ENCODE measurements around the gene ADAMTS9.

ADAMTS9 gene

GRCh38 chr3:64520334-64520733, 167.5 kb downstream of the ADAMTS9 start:
- Histone ChIP-seq H3K27ac (ENCODE audit: low read depth in 2 of 2, low read length in 2 of 2) (no peak overlapping the region), H3K4me1 (ENCODE audit: control insufficient read depth in 2 of 2, insufficient read depth in 2 of 2, low read length in 2 of 2) (no peaks in the 10 kb centered on the region), H3K9me3 (ENCODE audit: control insufficient read depth in 2 of 2, low read length in 2 of 2) (no peaks in the 10 kb centered on the region), H3K4me3 (ENCODE audit: low read length in 2 of 2) (no peak overlapping the region), H3K36me3 (ENCODE audit: control insufficient read depth in 2 of 2, insufficient read depth in 2 of 2, low read length in 2 of 2) (no peaks in the 10 kb centered on the region), H3K9ac (ENCODE audit: low read depth in 1 of 2, low read length in 2 of 2) (no peak overlapping the region), H3K27me3 (ENCODE audit: control insufficient read depth in 2 of 2, insufficient read depth in 2 of 2, low read length in 2 of 2) (no peaks in the 10 kb centered on the region)

DNA sequence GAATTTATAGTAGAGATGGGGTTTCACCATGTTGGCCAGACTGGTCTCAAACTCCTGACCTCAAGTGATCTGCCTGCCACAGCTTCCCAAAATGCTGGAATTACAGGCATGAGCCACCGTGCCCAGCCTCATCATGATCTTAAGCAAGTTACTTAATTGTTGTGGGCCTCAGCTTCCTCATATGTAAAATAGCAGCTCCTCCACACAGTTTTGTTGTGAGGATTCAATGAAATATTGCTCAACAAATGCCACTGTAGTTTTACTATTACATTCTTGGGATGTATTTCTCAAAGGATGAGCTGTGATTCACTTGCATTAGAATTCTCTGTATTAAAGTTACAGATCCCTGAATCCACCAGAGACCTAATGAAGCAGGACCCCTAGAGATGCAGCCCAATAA, 168.8 kb downstream of the ADAMTS9 start:
- Histone ChIP-seq H3K36me3 (ENCODE audit: control insufficient read depth in 2 of 2, insufficient read depth in 2 of 2, low read length in 2 of 2) (no peaks in the 10 kb centered on the region), H3K27me3 (ENCODE audit: control insufficient read depth in 2 of 2, insufficient read depth in 2 of 2, low read length in 2 of 2) (no peaks in the 10 kb centered on the region), H3K27ac (ENCODE audit: low read depth in 2 of 2, low read length in 2 of 2) (no peak overlapping the region), H3K4me1 (ENCODE audit: control insufficient read depth in 2 of 2, insufficient read depth in 2 of 2, low read length in 2 of 2) (no peaks in the 10 kb centered on the region), H3K4me3 (ENCODE audit: low read length in 2 of 2) (no peak overlapping the region), H3K9ac (ENCODE audit: low read depth in 1 of 2, low read length in 2 of 2) (no peak overlapping the region), H3K9me3 (ENCODE audit: control insufficient read depth in 2 of 2, low read length in 2 of 2) (no peaks in the 10 kb centered on the region)

DNA sequence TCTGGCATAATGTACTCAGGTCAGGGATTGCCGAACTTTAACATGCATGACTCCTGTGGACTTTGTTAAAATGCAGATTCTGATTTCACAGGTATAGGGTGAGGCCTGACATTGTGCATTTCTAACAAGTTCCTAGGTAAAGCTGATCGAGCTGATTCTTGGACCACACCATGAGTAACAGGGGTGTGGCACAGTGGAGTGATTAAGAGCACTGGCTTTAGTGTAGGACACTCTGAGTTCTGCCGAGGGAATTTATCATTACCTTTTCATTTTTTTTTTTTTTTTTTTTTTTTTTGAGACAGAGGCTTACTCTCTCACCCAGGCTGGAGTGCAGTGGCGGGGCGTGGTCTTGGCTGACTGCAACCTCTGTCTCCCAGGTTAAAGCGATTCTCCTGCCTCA, 169.3 kb downstream of the ADAMTS9 start:
- Histone ChIP-seq H3K4me3 (ENCODE audit: low read length in 2 of 2) (no peak overlapping the region), H3K9me3 (ENCODE audit: control insufficient read depth in 2 of 2, low read length in 2 of 2) (no peaks in the 10 kb centered on the region), H3K27ac (ENCODE audit: low read depth in 2 of 2, low read length in 2 of 2) (no peak overlapping the region)

DNA sequence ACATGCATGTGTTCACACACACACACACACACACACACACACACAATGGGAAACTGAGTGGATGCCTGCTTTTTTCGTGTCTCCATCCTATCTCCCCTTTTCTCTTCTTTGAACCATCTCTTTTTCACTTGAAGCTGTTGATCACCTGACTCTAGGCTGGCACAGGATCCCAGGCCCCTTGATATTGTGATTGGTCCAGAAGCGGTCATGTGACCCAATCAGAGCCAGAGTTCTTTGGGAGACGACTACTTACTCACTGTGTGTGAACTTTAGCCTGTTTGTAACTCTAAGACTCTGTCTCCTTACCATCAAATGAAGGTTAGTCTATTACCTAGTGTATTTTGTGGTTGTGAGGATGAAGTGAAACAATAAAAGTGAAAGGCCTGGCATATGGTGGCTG, 172.9 kb downstream of the ADAMTS9 start:
- no peaks in the 10 kb centered on the region for H3K36me3 ChIP-seq (ENCODE audit: control insufficient read depth in 2 of 2, insufficient read depth in 2 of 2, low read length in 2 of 2)
- no peak overlapping the region for H3K4me3 ChIP-seq (ENCODE audit: low read length in 2 of 2)
- no peaks in the 10 kb centered on the region for H3K4me1 ChIP-seq (ENCODE audit: control insufficient read depth in 2 of 2, insufficient read depth in 2 of 2, low read length in 2 of 2)
- no peak overlapping the region for H3K9ac ChIP-seq (ENCODE audit: low read depth in 1 of 2, low read length in 2 of 2)
- H3K27me3 ChIP-seq (ENCODE audit: control insufficient read depth in 2 of 2, insufficient read depth in 2 of 2, low read length in 2 of 2), result no peaks in the 10 kb centered on the region
- no peak overlapping the region for H3K27ac ChIP-seq (ENCODE audit: low read depth in 2 of 2, low read length in 2 of 2)
- H3K9me3 ChIP-seq (ENCODE audit: control insufficient read depth in 2 of 2, low read length in 2 of 2), result no peaks in the 10 kb centered on the region

More for the DNA sequence above, 169.3 kb downstream of the ADAMTS9 start:
- Histone ChIP-seq H3K27me3 (ENCODE audit: control insufficient read depth in 2 of 2, insufficient read depth in 2 of 2, low read length in 2 of 2) (no peaks in the 10 kb centered on the region), H3K9ac (ENCODE audit: low read depth in 1 of 2, low read length in 2 of 2) (no peak overlapping the region), H3K4me1 (ENCODE audit: control insufficient read depth in 2 of 2, insufficient read depth in 2 of 2, low read length in 2 of 2) (no peaks in the 10 kb centered on the region), H3K36me3 (ENCODE audit: control insufficient read depth in 2 of 2, insufficient read depth in 2 of 2, low read length in 2 of 2) (no peaks in the 10 kb centered on the region)

GRCh38 chr3:64509206-64509605, 178.6 kb downstream of the ADAMTS9 start:
- H3K9ac ChIP-seq (ENCODE audit: low read depth in 1 of 2, low read length in 2 of 2), result no peak overlapping the region
- no peak overlapping the region for H3K4me3 ChIP-seq (ENCODE audit: low read length in 2 of 2)
- H3K4me1 ChIP-seq (ENCODE audit: control insufficient read depth in 2 of 2, insufficient read depth in 2 of 2, low read length in 2 of 2), result no peaks in the 10 kb centered on the region
- H3K27me3 ChIP-seq (ENCODE audit: control insufficient read depth in 2 of 2, insufficient read depth in 2 of 2, low read length in 2 of 2), result peaks cover 0 to 2% of the 10 kb centered on the region in 2 donors
- no peak overlapping the region for H3K27ac ChIP-seq (ENCODE audit: low read depth in 2 of 2, low read length in 2 of 2)
- H3K36me3 ChIP-seq (ENCODE audit: control insufficient read depth in 2 of 2, insufficient read depth in 2 of 2, low read length in 2 of 2), result no peaks in the 10 kb centered on the region
- no peaks in the 10 kb centered on the region for H3K9me3 ChIP-seq (ENCODE audit: control insufficient read depth in 2 of 2, low read length in 2 of 2)

DNA sequence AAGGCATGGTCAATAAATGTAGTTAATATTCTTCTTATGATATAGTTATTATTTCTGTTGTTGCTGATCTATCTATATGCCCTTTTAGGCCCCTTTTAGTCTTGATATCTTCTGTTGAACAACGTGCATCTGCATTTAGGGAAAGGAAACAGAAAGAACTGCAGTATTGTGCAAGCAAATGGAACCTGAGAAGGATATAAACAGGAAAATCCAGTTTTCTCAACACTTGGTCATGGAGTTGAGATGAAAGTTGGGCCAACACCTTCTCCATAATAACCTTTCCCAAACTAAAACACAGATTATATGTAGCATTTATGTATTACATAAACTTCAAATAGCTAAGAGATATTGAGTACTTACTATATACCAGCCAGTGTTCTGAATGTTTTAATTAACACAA, 179.7 kb downstream of the ADAMTS9 start:
- Histone ChIP-seq H3K9me3 (ENCODE audit: control insufficient read depth in 2 of 2, low read length in 2 of 2) (no peaks in the 10 kb centered on the region), H3K9ac (ENCODE audit: low read depth in 1 of 2, low read length in 2 of 2) (no peak overlapping the region), H3K4me1 (ENCODE audit: control insufficient read depth in 2 of 2, insufficient read depth in 2 of 2, low read length in 2 of 2) (no peaks in the 10 kb centered on the region), H3K27ac (ENCODE audit: low read depth in 2 of 2, low read length in 2 of 2) (no peak overlapping the region), H3K4me3 (ENCODE audit: low read length in 2 of 2) (no peak overlapping the region), H3K36me3 (ENCODE audit: control insufficient read depth in 2 of 2, insufficient read depth in 2 of 2, low read length in 2 of 2) (no peaks in the 10 kb centered on the region), H3K27me3 (ENCODE audit: control insufficient read depth in 2 of 2, insufficient read depth in 2 of 2, low read length in 2 of 2) (peaks cover 0 to 2% of the 10 kb centered on the region in 2 donors)

DNA sequence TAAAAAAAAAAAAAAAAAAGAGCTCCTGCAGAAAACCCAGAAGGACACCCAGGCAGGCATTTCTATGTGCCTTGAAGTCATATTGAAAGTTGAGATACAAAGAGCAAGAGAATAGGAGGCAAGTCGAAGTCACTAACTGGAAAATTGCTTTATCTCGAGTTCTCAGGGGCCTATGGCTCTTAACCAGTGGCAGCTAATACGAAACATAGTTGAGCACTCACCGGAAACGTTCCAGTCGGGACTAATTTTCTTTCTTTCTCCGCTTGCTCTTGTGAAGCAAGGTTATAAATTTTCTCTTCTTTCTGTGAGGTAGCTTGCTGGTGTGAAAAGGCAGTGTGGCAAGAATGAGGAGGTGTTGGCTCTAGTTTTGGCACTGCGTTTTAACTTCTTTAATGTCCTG, 181.5 kb downstream of the ADAMTS9 start:
- Histone ChIP-seq H3K4me1 (ENCODE audit: control insufficient read depth in 2 of 2, insufficient read depth in 2 of 2, low read length in 2 of 2) (no peaks in the 10 kb centered on the region), H3K27me3 (ENCODE audit: control insufficient read depth in 2 of 2, insufficient read depth in 2 of 2, low read length in 2 of 2) (peaks cover 0 to 2% of the 10 kb centered on the region in 2 donors), H3K4me3 (ENCODE audit: low read length in 2 of 2) (no peak overlapping the region), H3K36me3 (ENCODE audit: control insufficient read depth in 2 of 2, insufficient read depth in 2 of 2, low read length in 2 of 2) (no peaks in the 10 kb centered on the region), H3K9ac (ENCODE audit: low read depth in 1 of 2, low read length in 2 of 2) (no peak overlapping the region), H3K9me3 (ENCODE audit: control insufficient read depth in 2 of 2, low read length in 2 of 2) (no peaks in the 10 kb centered on the region), H3K27ac (ENCODE audit: low read depth in 2 of 2, low read length in 2 of 2) (no peak overlapping the region)

GRCh38 chr3:64505419-64505818, 182.4 kb downstream of the ADAMTS9 start:
- no peak overlapping the region for H3K27ac ChIP-seq (ENCODE audit: low read depth in 2 of 2, low read length in 2 of 2)
- H3K9ac ChIP-seq (ENCODE audit: low read depth in 1 of 2, low read length in 2 of 2), result no peak overlapping the region
- H3K4me3 ChIP-seq (ENCODE audit: low read length in 2 of 2), result no peak overlapping the region
- no peaks in the 10 kb centered on the region for H3K36me3 ChIP-seq (ENCODE audit: control insufficient read depth in 2 of 2, insufficient read depth in 2 of 2, low read length in 2 of 2)
- H3K27me3 ChIP-seq (ENCODE audit: control insufficient read depth in 2 of 2, insufficient read depth in 2 of 2, low read length in 2 of 2), result peaks cover 0 to 2% of the 10 kb centered on the region in 2 donors
- no peaks in the 10 kb centered on the region for H3K9me3 ChIP-seq (ENCODE audit: control insufficient read depth in 2 of 2, low read length in 2 of 2)
- H3K4me1 ChIP-seq (ENCODE audit: control insufficient read depth in 2 of 2, insufficient read depth in 2 of 2, low read length in 2 of 2), result no peaks in the 10 kb centered on the region

- Histone ChIP-seq H3K4me3 (ENCODE audit: low read length in 2 of 2) (no peak overlapping the region), H3K4me1 (ENCODE audit: control insufficient read depth in 2 of 2, insufficient read depth in 2 of 2, low read length in 2 of 2) (no peaks in the 10 kb centered on the region), H3K36me3 (ENCODE audit: control insufficient read depth in 2 of 2, insufficient read depth in 2 of 2, low read length in 2 of 2) (no peaks in the 10 kb centered on the region), H3K27ac (ENCODE audit: low read depth in 2 of 2, low read length in 2 of 2) (no peak overlapping the region), H3K27me3 (ENCODE audit: control insufficient read depth in 2 of 2, insufficient read depth in 2 of 2, low read length in 2 of 2) (no peaks in the 10 kb centered on the region), H3K9me3 (ENCODE audit: control insufficient read depth in 2 of 2, low read length in 2 of 2) (no peaks in the 10 kb centered on the region), H3K9ac (ENCODE audit: low read depth in 1 of 2, low read length in 2 of 2) (no peak overlapping the region)
These were observed 185.5 kb downstream of the ADAMTS9 start for GRCh38 chr3:64502284-64502683.

DNA sequence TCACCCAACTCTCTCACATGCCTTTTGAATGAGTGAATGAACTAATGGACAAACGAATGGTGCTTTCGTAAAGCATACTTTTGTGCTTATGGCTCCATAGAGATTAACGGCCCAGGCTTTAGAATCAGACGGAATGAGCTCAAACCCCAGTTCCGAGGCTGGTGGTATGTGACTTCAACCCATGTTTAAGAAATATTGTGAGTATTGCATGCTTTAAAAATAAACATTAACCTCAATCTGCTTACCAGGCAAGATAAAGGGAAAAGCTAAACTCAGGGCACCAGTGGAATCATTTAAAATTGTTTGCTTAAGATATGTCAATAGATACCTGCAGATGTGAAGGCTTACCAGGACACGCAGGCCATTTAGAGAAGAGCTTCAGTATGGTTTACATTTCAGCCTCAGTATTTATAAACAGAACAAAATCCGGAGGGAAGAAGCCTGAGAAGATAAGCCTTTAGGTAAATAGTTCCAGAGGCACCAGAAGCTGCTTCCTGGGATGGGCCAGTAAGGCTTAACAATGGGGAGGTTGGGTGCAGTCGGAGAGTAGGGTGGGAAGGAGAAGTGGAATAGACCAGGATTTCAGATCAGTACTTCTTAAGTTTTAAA, 186.4 kb downstream of the ADAMTS9 start:
- H3K9ac ChIP-seq (ENCODE audit: low read depth in 1 of 2, low read length in 2 of 2), result no peak overlapping the region
- H3K9me3 ChIP-seq (ENCODE audit: control insufficient read depth in 2 of 2, low read length in 2 of 2), result no peaks in the 10 kb centered on the region
- no peaks in the 10 kb centered on the region for H3K27me3 ChIP-seq (ENCODE audit: control insufficient read depth in 2 of 2, insufficient read depth in 2 of 2, low read length in 2 of 2)
- no peaks in the 10 kb centered on the region for H3K36me3 ChIP-seq (ENCODE audit: control insufficient read depth in 2 of 2, insufficient read depth in 2 of 2, low read length in 2 of 2)
- H3K4me1 ChIP-seq (ENCODE audit: control insufficient read depth in 2 of 2, insufficient read depth in 2 of 2, low read length in 2 of 2), result no peaks in the 10 kb centered on the region
- no peak overlapping the region for H3K27ac ChIP-seq (ENCODE audit: low read depth in 2 of 2, low read length in 2 of 2)
- no peak overlapping the region for H3K4me3 ChIP-seq (ENCODE audit: low read length in 2 of 2)

Measured in mucosa of rectum (tissue), 2 donors.